CD4-positive, alpha-beta T cell treated with Interleukin-17A for 1 hour (primary cell): Measurements from ENCODE around the gene CYB5R4.

ENCODE experiments used
- DNase-seq: peaks from one replicate; pipeline ENCODE4 v3.0.0-alpha.2; 2020

Gene CYB5R4

GRCh38 chr6:83859410-83860358 lies at the start of gene CYB5R4:
Gene CYB5R4, plus strand, starts transcription at chr6:83859689. Its CDS starts 94 bp downstream, at chr6:83859783.
- DNase-seq = peak; percentile 94

DNA sequence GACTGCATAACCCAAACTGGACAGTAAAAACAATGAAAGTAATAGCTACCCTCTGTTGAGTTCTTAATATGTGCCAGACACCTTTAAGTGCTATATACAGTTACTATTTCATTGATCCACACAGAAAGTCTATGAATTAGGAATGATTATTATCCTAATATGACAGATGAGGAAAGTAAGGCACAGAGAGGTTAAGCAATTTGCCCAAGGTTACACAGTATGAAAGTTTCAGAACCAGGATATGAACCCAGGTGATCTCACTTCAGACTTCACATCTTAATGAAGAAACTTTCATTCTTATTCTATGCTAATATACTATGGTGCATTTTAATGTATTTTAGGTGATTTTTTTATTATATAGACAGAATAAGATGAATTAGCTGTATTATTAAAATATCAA lies 46.9 kb upstream of the CYB5R4 start:
- DNase-seq = no peak

- DNase-seq = no peak
Measured at GRCh38 chr6:83815631-83816272, 43.7 kb upstream of the CYB5R4 start.

DNA sequence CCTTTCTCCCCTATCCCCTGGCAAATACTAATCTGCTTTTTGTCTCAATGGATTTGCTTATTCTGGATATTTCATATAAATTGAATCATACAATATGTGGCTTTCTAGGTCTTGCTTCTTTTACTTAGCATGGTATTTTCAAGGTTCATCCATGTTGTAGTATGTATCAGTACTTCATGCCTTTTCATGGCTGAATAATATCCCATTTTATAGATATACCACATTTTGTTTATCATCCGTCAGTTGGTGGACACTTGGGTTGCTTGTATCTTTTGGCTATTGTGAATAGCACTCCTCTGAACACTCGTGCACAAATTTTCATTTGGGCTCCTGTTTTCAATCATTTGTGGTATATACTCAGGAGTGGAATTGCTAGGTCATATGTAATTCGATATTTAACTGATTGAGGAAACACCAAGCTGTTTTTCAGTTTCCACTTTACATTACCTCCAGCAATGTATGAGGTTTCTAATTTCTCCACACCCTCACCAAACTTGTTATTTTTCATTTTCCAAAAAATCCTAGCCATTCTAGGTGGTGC lies 36.8 kb upstream of the CYB5R4 start:
- DNase-seq = no peak

- DNase-seq = no peak
Measured at GRCh38 chr6:83824388-83824801, 35.1 kb upstream of the CYB5R4 start.

- no peak for DNase-seq
Measured at GRCh38 chr6:83824831-83825230, 34.7 kb upstream of the CYB5R4 start.

- DNase-seq = no peak
Measured at GRCh38 chr6:83827050-83827449, 32.4 kb upstream of the CYB5R4 start.

GRCh38 chr6:83838727-83839126 lies 20.8 kb upstream of the CYB5R4 start:
- DNase-seq = no peak

- DNase-seq = no peak
Measured at GRCh38 chr6:83844170-83844569, 15.3 kb upstream of the CYB5R4 start.

- no peak for DNase-seq
Measured at GRCh38 chr6:83846291-83846690, 13.2 kb upstream of the CYB5R4 start.

DNA sequence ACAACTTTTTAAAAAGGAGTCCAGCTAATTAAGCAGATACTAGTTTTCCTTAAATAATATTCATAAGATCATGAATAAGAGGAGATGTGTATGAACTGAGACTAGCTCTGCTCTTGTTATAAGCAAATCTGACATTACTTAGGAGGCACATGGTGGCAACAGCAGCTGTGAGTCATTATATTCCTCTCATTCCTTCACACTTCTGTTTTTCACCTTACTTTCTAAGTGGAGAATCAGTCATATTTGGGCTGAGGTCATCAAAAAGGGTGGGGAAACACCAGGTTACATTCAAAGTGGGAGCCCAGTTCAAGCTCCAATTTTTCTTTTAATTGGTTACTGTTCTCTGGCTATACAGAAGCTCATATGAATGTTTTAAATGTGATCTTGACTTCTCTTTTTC lies 12.3 kb upstream of the CYB5R4 start:
- no peak for DNase-seq

GRCh38 chr6:83849127-83849526 lies 10.4 kb upstream of the CYB5R4 start:
- no peak for DNase-seq

GRCh38 chr6:83849610-83850009 lies 9.9 kb upstream of the CYB5R4 start:
- DNase-seq = no peak

DNA sequence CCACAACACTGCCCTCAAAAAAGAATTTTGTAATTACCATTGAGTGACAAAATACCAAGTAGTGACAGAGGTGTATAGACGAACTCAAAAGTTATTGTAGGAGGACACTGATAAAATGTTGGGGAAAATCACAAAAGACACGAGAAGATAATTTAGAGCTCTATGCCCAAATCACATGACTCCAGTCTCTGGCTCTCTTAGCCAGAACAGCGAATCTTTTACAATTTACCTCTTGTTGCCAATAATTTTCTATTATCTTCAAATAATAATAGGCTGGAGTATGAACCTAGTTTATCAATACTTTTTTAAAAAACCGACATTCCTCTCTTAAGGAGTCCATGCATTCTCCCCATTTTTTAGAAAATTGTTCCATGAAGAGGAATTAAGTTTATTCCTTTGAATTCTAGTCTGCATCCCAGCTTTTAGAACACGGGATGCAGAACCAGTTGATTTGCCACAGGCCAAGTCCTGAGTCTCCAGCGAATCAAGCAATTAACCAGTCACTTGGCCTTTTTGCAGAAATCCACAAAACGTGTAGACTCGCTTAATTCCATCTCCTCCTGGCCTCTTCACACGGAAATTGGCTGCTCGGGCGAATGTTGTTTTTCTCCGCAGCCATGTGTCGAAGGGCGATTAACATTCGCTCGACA lies 6.8 kb upstream of the CYB5R4 start:
- no peak for DNase-seq

GRCh38 chr6:83853178-83854000 lies 6.1 kb upstream of the CYB5R4 start, which contains the start of gene RIPPLY2:
Gene RIPPLY2, plus strand, starts transcription at chr6:83853360. Its CDS starts 57 bp downstream, at chr6:83853417.
- DNase-seq = no peak

DNA sequence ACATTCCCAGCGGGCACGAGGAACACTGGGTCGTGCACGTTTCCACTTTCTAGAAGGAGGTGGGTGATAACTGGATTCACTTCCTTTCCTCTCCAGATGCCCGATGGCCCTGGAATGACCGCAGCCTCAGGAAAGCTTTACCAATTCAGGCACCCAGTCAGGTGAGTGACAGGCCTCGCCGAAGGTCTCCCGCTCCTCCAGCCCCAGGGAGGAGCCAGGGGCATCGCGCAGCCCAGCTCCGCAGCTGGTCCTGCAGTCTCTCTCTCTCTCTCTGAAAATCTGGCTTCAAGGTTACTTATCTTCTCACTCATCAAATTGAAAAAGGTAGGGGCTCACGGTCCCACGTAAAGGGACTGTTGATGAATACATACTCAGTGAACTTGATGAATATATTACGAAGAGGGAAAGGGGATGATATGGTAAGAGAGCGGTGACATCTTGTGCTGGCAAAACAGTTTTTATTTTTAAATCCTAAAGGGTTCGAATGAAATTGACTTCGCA lies 5.4 kb upstream of the CYB5R4 start:
- no peak for DNase-seq

DNA sequence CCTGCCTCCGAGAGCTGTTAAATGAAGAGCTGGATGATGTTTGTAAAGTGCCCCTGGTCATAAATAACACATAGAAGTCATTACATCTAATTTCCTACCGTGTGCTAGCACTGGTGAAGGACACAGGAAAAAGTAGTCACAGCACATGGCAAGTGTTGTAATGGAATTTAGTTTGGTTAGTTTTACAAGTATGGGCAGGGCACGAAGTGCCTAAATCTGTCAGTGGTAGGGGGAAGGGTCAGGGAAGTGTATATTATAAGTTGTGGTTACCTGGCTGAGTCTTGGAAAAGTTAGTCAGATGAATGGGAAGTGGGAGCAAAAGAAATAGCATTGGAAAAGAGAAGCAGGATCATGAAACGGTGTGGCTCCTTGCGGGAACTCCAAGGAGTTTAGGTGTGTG lies 4.7 kb upstream of the CYB5R4 start:
- DNase-seq = no peak

DNA sequence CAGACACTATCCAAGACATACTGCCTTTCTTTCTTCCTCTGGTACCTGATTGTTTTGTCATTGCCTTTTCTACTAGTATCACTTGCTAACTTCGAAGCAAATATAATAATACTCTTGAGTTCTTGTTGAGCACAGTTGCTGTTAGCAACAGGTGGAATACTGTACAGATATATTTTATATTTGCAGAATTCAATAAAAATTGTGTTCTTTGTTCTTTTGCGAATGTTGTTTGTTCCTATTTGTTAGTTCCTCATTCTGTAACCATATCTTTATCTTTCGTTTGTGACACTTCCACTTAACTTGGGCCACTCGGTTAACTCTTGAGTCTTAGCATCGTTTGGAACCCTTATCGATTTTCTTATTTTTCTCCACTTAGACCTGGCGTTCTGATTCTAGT lies 868 bp downstream of the CYB5R4 start:
- DNase-seq = no peak

GRCh38 chr6:83860782-83861495 lies 1.4 kb downstream of the CYB5R4 start:
- no peak for DNase-seq

GRCh38 chr6:83862776-83863471 lies 3.4 kb downstream of the CYB5R4 start:
- DNase-seq = no peak

DNA sequence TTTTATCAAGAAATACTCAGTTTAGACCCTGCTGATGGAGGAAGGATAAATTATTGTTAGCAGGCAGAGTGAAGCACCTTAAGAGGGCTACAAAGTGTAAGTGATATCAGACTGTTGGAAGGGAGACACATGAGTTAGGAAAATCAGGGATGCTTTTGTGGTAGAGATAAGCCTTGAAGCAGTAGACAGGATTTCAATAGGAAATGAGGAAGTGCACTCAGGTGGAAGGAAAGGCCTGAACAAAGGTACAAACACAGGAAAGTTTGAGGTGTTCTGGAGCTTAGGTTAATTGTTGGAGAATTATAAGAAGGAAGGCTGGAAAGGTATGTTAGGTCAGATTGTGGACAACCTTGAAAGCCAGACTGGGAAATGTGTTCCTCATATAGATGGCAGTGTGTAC lies 7.6 kb downstream of the CYB5R4 start:
- no peak for DNase-seq
